ENCODE results near the gene NBPF3.
A peak's percentile ranks its signal among the peaks of the same experiment; 100 is the strongest.
"Not testable (repeated sequence)": the region's sequence is repeated elsewhere in the genome, so short reads cannot be mapped to it uniquely, and the experiment has no call there.

NBPF3 gene

DNA sequence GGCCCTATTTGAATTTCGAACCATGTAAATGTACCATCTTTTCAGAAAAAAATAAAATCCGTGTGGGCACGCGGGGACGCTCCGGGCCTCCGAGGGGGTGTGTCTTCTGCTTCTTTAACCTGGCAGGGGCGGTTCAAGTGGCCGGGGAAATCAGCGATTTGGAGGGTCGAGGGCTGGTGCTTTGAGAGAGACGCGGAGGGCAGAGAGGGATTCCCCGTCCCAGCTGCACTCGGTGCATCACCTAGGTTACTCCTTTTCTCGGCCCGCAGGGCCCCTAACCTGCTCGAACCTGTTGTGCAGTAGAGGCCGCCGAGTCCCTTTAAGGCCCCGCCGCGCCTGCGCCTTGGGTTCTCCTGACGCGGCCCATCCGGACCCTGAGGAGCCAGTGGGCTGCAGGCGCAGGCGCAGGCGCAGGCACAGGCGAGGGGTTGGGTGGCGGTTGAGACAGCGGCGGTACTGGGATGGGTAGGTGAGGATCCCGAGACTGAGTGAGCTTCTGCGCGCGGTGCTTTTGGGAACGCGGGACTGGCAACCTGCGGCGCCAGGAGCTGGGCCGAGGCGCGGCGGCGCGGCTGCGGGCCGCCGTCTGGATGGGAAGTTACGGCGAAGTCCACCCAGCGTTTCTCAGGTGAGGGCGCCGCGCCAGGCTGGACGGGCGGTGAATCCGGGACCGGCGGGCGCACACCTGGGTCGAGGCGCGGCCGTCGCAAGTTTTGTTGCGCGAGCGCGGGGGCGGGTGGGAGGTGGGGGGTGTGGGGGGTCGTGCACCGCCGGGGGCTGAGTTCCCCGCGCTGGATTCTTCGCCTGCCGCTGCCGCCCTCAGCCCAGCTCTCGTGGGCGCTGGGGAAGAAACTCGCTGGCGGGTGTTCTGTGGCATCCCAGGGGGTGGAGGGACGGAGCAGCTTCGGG, at the start of gene NBPF3:
TSS of gene NBPF3 (plus strand) at position 417 of the 909 bp plus-strand sequence. CDS start 4,950 bp downstream, outside the sequence.
- peak; percentile 68 to 72 for DNase-seq (ENCODE audit: low read depth in 2 of 2)

DNA sequence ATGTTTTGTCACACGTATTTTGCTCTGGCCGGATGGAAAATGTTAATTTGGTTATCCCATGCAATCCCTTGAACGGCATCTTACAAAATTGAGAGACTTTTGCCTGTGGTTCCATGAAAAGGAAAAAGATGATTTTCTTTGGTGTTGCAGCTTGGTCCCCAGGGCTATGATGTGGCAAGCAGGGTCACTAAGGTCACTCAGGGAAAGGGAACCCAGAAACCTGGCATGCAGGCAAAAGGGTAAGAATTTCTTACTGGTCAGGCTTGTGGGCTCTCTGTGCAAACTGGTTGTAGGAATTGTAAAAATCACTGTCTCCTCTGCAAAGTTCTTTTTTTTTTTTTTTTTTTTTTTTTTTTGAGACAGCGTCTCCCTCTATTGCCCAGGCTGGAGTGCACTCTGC, 48.4 kb upstream of the NBPF3 start:
- DNase-seq (ENCODE audit: low read depth in 2 of 2): no peak

- no peak for DNase-seq (ENCODE audit: low read depth in 2 of 2)
Measured at GRCh38 chr1:21392587-21393263, 47.2 kb upstream of the NBPF3 start.

DNA sequence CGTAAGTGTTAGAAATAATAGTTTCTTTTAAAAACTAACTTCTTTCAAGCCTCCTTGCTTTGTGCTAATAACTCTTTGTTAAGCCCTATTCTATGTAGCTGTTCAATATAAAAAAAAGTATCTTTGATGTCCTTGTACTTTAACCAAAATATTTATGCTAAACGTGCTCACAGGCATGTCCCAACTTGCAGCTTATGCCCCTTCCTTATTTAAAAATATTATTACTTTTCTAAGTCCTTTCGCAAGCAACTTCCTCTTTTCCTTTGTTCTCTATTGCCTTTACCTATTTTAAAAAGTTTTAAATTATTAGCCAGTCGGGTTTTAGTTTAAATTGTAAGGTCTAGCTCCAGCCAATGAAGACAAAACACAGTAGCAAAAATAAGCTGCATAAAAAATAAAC, 43.4 kb upstream of the NBPF3 start:
- no peak for DNase-seq (ENCODE audit: low read depth in 2 of 2)

GRCh38 chr1:21397813-21398188, 42.1 kb upstream of the NBPF3 start:
- DNase-seq (ENCODE audit: low read depth in 2 of 2): no peak

DNA sequence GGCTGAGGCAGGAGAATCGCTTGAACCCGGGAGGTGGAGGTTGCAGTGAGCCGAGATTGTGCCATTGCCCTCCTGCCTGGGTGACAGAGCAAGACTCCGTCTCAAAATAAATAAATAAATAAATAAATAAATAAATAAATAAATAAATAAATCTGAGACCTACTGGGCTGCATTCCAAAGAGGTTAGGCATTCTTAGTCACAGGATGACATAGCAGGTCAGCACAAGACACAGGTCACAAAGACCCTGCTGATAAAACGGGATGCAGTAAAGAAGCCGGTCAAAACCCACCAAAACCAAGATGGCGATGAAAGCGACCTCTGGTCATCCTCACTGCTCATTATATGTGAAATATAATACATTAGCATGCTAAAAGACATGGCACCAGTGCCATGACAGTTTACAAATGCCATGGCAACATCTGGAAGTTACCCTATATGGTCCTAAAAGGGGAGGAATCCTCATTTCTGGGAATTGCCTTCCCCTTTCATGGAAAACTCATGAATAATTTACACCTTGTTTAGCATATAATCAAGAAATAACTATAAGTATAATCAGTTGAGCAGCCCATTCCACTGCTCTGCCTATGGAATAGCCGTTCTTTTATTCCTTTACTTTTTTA, 38.1 kb upstream of the NBPF3 start:
- DNase-seq (ENCODE audit: low read depth in 2 of 2): not testable (repeated sequence)

- DNase-seq (ENCODE audit: low read depth in 2 of 2): no peak
Measured at GRCh38 chr1:21406659-21407058, 33.3 kb upstream of the NBPF3 start.

- DNase-seq (ENCODE audit: low read depth in 2 of 2): not testable (repeated sequence)
Measured at GRCh38 chr1:21409897-21410296, 30.0 kb upstream of the NBPF3 start.

GRCh38 chr1:21414015-21414414, 25.9 kb upstream of the NBPF3 start:
- no peak for DNase-seq (ENCODE audit: low read depth in 2 of 2)

GRCh38 chr1:21420378-21420777, 19.6 kb upstream of the NBPF3 start:
- not testable (repeated sequence) for DNase-seq (ENCODE audit: low read depth in 2 of 2)

DNA sequence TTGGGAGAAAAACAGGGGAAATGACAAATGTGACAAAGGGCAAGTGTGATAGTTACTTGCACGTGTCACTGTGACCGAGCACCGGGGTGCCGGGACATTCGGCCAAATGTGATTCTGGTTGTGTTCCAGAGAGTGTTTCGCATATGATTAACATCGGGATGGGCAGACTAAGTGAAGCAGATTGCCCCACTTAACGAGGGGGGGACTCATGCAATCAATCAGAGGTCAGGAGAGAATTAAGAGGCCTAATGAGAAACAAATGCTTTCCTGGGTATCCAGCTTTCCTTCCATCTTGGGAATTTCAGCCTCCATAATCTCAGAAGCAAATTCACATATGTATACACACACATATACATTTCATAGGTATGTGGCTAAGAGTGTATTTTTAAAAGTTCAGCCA, 18.6 kb upstream of the NBPF3 start:
- DNase-seq (ENCODE audit: low read depth in 2 of 2): not testable (repeated sequence)

DNA sequence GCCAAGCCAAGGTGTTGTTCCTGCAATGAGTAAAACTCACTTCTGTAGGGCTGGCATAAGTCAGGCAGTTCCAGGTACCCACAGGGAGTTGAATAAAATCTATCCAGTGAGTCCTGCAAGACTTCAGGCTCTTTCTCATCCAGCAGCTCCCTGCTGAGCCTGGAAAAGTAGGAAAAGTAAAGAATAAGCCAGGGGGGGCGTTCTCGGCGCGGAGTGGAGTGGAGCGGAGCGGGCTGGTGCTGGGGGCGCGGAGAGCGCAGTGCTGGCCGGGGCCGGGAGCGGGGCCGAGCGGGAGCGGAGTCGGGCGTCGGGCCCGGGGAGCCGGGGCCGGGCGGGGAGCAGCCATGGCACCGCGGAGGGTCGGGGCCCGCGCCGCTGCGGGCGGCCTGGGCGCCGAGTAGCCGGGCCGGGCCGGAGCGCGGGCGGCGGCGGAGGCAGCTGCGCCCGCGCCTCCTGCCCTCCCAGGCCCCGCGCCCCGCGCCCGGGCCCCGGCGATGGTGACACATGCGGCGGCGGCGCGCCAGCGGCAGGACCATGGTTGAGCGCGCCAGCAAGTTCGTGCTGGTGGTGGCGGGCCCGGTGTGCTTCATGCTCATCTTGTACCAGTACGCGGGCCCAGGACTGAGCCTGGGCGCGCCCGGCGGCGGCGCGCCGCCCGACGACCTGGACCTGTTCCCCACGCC, 12.0 kb upstream of the NBPF3 start:
- not testable (repeated sequence) for DNase-seq (ENCODE audit: low read depth in 2 of 2)

DNA sequence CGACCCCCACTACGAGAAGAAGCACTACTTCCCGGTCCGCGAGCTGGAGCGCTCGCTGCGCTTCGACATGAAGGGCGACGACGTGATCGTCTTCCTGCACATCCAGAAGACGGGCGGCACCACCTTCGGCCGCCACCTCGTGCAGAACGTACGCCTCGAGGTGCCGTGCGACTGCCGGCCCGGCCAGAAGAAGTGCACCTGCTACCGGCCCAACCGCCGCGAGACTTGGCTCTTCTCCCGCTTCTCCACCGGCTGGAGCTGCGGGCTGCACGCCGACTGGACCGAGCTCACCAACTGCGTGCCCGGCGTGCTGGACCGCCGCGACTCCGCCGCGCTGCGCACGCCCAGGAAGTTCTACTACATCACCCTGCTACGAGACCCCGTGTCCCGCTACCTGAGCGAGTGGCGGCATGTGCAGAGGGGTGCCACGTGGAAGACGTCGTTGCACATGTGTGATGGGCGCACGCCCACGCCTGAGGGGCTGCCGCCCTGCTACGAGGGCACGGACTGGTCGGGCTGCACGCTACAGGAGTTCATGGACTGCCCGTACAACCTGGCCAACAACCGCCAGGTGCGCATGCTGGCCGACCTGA, 11.4 kb upstream of the NBPF3 start:
- not testable (repeated sequence) for DNase-seq (ENCODE audit: low read depth in 2 of 2)

DNA sequence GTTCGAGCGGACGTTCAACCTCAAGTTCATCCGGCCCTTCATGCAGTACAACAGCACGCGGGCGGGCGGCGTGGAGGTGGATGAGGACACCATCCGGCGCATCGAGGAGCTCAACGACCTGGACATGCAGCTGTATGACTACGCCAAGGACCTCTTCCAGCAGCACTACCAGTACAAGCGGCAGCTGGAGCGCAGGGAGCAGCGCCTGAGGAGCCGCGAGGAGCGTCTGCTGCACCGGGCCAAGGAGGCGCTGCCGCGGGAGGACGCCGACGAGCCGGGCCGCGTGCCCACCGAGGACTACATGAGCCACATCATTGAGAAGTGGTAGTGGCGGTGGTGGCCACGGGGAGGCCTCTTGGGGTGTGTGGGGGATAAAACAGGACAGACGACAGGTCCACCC, 10.7 kb upstream of the NBPF3 start:
- not testable (repeated sequence) for DNase-seq (ENCODE audit: low read depth in 2 of 2)

DNA sequence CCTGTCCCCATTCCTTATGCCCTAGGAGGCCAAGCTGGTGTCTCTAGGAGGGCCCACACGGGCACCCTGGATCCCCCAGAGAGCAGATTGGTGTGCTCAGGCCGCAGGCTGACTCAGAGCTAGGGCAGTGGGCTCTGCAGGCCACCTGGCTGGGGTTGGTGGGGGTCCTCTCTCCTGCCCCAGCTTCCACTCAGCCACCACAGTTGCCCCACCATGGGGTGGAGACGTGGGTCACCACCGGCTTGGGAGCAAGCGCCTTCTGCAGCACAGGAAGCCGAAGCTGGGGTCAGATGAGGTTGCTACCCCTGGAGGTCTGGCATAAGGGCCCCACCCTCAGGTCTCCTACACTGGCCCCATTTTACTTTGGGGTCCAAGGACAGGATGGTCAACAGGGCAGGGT, 9.1 kb upstream of the NBPF3 start:
- DNase-seq (ENCODE audit: low read depth in 2 of 2): not testable (repeated sequence)

DNA sequence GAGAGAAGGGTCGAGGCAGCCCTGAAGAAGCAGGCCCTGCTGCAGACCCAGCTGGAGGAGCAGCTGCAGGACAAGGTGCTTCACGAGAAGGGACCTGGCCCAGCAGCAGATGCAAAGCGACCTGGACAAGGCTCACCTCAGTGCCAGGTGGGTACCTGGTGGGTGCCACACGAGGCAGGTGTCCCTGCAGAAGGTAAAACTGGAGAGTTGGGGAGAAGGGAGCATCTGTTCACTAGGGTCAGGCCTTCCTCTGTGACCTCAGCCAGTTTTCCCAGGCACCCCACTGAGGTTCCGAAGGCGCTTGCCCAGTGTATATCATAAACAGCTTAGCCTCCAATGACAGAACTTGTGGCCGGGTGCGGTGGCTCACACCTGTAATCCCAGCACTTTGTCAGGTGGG, 5.5 kb upstream of the NBPF3 start:
- no peak for DNase-seq (ENCODE audit: low read depth in 2 of 2)

GRCh38 chr1:21435646-21436487, 4.1 kb upstream of the NBPF3 start:
- DNase-seq (ENCODE audit: low read depth in 2 of 2): no peak

DNA sequence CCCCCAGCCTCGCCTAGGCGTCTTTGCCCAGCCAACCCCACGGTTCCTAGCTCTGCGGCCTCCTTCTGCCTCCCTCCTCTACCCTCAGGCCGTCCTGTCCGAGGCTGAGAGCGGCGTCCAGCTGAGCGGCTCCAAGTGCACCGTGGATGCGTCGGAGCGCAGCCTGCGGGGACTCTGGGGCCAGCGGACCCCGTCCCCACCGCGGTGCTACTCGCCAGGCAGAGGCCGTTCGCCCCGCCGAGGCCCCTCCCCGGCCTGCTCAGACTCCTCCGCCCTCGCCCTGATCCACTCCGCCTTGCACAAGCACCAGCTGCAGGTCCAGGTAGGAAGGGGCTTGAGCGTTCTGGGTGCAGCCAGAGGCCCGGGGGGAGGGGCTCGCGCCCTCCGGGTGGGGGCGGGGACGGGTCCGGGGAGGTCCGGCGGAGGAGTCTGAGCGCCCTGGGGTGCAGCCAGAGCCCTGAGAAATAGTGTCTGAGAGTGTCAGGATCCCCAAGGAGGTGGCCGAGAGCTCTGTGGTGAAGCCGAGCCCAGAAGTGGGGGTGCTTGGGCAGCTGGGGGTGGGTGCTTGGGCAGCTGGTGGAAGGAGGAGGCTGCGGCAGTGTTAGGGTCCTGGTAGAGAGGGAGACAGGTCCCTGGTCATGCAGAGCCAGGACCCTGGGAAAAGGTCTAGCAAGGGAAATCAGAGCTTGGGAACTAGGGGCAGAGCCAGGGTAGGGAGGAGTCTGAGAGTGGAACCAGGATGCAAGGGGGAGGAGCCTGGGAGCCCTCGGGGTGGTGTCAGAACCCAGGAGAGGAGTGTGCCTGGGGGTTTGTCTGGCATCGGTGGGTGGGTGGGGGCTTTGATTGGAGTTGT, 3.2 kb upstream of the NBPF3 start:
- DNase-seq (ENCODE audit: low read depth in 2 of 2): no peak

DNA sequence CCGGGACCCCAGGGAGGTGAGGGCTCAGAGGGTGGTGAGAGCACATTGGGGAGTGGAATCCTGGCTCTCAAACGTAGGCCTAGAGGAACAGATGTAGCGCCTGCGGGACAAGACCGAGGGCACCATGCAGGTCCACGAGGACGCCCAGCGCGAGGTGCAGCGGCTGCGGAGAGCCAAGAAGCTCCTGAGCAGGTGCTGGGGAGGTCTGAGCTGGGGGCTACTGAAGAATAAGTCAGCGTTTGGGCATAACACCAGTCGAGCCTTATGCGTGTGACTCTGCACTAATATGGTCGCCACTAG, 2.6 kb upstream of the NBPF3 start:
- no peak for DNase-seq (ENCODE audit: low read depth in 2 of 2)

All from stimulated activated CD4-positive, alpha-beta T cell treated with anti-CD3 and anti-CD28 coated beads, Interleukin-1b, Interleukin-23, amount 100 ng/mL, for 1 hour (primary cell).